ENCODE results near the gene EZH1.
A peak's percentile ranks its signal among the peaks of the same experiment; 100 is the strongest.

EZH1 gene

DNA sequence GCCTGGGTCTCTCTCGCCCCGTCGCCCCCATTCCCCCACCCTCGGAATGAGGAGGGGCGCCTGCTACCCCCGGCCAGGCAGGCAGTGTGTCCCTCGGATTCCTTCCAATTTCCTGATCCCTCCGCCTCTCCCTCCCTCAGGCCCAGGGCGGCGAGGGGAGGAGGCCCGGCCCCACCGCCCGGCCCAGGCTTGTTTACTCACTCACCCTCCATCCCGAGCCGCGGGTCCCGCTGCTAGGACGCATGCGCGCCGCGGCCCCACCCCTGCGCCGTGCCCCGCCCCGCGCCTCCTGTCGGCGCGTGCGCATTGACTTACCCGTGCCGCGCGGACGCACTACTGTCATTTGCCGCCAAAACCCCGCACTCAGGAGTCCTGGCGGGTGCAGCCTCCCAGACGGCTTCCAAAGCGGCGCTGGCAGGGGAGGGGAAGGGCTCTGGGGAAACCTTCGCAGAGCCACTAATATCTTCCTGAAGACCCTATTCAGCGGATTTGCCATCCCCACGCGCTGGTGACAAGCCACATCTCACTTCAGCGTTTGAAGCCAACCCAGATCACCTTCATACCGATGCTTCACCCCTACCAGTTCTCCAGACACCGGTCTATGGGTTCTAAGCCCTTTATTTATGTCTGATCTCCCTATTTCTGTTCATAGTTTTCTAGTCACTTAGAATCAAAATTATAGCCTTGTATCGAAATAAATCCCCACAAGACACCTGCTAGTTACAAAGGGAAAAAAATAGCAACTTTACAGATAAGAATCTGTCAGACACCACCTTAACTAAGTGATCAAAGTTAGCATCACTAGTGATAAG lies at the start of gene EZH1:
EZH1 (minus strand) TSS at position 235 of the 812 bp plus-strand sequence. CDS start 16,099 bp downstream, outside the sequence.
- DNase-seq (ENCODE audit: low read depth in 2 of 2): peak; percentile 84

DNA sequence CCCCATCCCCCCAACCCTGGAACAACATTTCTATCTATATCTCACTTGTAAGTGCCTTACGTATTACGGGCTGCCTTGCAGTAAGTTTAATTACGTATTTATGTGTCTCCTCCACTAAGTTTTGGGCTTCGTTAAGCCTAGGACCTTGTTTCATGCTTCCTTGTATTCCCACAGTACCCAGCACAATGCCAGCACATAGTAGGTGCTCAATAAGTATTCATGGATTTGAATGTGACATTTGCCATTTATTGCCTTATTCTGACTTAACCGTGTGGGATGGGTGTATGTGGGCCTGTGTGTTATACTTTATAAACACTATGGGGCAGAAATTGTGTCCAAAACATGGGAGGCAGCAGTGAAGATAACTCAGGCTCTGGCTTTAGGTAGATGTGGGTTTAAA lies 47.7 kb upstream of the EZH1 start:
- DNase-seq (ENCODE audit: low read depth in 2 of 2): no peak

DNA sequence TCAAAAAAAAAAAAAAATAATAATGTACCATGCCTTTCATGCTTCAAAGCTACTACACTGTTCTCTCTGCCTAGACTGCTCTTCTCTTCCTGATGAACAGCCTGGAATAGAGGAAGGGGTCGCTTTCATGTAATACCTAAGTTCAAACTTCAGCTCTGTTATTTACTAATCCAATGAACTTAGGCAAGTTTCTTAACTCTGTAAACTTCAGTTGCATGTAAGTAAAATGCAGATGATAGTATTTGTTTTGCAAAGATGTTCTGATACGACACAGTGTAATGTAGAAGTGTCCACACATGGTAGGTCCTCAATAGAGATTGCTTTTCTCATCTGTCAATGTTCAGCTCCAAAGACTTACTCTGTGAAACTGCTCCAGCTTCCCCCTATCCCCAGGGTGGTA lies 47.1 kb upstream of the EZH1 start:
- DNase-seq (ENCODE audit: low read depth in 2 of 2): no peak

DNA sequence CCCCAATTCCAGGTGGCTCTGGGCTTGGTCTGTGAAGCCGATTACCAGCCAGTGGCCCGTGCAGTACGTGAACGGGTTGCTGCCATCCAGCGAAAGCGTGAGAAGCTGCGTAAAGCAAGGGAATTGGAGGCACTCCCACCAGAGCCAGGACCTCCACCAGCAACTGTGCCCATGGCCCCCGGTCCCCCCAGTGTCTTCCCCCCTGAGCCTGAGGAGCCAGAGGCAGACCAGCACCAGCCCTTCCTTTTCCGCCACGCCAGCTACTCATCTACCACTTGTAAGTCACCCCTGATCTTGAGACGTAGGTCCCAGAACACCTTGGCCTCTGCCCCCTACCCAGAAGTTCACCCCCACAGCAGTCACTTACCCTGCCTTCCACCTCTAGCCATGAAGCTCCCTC lies 42.4 kb upstream of the EZH1 start:
- no peak for DNase-seq (ENCODE audit: low read depth in 2 of 2)

DNA sequence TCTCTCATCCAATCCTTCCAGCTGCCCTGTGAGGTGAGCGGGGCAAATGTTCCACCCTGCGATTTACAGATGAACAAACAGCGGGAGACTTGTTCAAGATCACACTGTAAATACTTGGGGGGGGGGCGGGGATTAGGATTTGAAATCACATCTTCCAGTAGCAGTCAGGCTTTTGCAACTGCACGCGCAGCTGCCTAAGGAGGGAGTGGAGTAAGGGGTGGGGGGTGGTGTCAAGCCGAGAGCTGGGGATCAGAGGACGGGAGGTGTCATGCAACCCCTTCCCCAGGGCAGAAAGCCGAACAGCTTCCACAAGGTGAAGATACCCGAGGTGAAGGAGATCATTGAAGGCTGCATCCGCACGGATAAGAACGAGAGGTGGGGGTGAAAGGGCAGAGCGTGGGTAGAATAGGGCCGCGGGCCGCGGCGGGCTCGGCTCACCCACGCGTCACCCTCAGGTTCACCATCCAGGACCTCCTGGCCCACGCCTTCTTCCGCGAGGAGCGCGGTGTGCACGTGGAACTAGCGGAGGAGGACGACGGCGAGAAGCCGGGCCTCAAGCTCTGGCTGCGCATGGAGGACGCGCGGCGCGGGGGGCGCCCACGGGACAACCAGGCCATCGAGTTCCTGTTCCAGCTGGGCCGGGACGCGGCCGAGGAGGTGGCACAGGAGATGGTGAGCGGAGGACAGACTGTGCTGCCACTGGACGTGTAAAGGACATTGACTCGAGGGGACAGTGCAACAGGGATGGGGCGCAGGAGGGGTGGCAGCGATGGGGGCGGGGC lies 40.2 kb upstream of the EZH1 start:
- no peak for DNase-seq (ENCODE audit: low read depth in 2 of 2)

DNA sequence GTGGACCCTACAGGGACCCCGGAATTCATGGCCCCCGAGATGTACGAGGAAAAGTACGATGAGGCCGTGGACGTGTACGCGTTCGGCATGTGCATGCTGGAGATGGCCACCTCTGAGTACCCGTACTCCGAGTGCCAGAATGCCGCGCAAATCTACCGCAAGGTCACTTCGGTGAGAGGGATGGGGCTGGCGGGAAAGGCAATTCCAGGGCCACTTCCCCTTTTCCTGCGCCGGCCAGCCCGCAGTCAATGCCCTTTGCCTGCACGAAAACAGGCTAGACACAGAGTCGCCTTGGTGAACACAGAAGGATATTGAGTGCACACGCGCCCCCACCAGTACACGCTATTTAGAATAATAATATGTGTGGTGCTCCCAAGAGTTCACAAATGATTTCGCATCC lies 39.6 kb upstream of the EZH1 start:
- no peak for DNase-seq (ENCODE audit: low read depth in 2 of 2)

DNA sequence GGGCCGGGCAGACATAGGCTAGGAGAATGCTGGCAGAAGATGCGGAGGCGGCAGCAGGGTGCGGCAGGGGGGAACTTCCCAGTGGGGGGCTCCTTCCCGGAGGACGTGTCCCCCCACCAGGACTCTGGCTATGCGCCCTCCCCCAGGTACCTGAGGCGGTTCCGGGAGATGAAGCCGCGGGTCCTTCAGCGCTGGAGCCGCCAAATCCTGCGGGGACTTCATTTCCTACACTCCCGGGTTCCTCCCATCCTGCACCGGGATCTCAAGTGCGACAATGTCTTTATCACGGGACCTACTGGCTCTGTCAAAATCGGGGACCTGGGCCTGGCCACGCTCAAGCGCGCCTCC lies 38.9 kb upstream of the EZH1 start:
- no peak for DNase-seq (ENCODE audit: low read depth in 2 of 2)

DNA sequence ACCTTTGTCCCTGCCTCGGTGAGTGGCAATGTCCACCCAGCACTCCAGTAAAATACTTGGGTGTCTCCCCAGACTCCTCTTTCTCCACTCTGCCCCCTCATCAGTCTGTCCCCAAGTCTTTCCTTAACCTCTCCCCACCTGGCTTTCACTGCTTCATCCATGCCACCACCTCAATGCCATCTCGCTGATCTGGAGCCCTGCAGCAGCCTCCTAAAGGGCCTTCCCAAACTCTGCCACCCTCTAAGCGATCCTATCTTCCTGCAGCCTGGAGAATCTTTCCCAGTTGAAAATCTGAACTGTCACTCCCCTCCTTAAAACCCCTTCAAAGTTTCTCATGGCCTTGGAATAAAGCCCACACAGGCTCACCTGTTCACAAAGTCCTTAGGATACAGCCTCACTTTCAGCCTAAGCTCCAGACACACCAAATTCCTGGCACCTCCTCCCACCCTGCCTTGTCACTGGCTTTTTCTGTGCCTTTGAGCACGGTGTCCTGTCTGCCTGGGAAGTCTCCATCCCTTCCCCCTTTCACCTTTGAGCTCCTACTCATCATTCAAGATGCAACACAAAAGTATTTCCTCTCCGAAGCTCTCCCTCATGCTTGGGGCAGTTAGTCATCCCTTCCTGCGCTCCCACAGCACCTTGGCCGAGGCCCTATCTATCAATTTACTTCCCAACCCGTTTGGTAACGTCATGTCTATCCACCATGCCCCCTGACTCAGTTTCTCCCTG lies 38.4 kb upstream of the EZH1 start:
- DNase-seq (ENCODE audit: low read depth in 2 of 2): no peak

DNA sequence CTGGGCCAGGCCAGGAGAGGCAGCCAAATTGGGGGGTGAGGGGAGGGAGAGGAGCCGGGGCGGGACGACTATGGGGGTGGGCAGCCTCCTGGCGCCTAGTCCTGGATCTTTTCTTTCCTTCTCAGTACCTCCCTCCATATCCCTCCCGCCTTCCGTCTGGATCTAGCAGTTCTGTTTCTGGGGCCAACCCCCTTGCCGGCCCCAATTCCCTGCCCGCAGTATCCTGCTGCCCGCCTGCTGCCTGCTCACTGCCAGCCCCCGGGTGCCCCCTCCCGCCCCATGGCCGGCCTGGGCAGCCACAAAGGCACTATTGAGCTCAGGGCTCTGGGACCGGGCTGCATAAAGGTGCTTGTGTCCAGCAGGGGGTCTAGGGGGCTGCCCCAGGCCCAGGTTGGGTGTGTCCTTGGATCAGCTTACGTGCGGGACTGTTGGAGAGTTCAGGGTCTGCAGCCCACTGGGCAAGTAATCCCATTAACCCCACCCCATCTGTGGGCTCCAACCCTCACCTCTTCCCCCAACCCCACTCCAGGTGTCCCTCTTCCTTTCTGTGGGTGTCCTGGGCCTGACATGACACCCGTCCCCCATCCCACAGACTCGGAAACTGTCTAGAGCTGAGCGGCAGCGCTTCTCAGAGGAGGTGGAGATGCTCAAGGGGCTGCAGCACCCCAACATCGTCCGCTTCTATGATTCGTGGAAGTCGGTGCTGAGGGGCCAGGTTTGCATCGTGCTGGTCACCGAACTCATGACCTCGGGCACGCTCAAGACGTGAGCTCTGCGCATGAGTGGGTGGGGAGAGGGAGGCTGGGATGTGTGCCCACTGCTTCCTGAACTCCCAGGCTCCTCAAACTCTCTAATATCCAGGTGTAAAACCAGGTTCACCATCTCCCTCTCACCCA lies 37.6 kb upstream of the EZH1 start:
- DNase-seq (ENCODE audit: low read depth in 2 of 2): no peak

DNA sequence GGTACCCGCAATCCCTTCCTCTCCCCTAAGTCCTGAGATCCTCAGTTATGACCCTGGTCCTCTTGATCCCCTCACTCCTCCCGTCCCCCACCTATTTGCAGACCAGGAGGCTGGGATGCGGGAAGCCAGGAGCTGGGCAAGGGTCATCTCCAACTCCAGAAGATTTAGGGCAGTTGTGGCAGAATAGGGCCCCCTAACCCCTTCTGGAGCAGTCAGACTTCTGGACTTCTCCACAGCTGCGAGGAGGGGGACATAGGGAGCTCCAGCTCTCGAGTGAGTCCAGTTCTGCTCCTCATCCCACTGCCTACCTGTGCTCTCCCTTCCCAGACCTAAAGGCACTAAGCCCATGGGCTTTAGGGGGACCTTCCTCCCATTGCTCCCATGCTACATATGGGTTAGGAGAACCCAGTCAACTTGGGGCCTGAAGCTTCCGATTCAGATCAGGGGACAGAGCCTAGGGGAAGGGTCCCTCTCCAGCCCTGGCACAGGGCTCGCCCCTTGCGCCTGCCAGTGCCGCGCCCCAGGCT lies 36.9 kb upstream of the EZH1 start:
- no peak for DNase-seq (ENCODE audit: low read depth in 2 of 2)

DNA sequence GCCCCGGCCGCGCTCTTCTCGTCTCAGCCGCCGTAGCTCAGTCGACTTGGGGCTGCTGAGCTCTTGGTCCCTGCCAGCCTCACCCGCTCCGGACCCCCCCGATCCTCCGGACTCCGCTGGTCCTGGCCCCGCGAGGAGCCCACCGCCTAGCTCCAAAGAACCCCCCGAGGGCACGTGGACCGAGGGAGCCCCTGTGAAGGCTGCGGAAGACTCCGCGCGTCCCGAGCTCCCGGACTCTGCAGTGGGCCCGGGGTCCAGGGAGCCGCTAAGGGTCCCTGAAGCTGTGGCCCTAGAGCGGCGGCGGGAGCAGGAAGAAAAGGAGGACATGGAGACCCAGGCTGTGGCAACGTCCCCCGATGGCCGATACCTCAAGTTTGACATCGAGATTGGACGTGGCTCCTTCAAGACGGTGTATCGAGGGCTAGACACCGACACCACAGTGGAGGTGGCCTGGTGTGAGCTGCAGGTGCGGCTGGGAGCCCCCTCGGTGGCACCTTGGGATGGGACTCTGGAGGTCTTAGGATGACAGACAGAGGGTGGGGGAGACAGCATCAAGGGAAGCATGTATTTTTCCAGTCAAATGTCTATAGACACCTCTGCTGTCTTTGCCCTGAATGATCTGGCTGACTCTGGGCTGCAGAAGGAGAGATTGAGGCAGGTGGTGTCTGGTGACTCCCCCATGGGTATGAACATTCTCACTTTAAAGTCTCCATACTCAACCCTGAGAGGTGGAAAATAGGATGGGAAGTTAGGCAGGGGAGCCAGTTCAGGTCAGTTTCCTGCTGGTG lies 36.2 kb upstream of the EZH1 start:
- DNase-seq (ENCODE audit: low read depth in 2 of 2): no peak

DNA sequence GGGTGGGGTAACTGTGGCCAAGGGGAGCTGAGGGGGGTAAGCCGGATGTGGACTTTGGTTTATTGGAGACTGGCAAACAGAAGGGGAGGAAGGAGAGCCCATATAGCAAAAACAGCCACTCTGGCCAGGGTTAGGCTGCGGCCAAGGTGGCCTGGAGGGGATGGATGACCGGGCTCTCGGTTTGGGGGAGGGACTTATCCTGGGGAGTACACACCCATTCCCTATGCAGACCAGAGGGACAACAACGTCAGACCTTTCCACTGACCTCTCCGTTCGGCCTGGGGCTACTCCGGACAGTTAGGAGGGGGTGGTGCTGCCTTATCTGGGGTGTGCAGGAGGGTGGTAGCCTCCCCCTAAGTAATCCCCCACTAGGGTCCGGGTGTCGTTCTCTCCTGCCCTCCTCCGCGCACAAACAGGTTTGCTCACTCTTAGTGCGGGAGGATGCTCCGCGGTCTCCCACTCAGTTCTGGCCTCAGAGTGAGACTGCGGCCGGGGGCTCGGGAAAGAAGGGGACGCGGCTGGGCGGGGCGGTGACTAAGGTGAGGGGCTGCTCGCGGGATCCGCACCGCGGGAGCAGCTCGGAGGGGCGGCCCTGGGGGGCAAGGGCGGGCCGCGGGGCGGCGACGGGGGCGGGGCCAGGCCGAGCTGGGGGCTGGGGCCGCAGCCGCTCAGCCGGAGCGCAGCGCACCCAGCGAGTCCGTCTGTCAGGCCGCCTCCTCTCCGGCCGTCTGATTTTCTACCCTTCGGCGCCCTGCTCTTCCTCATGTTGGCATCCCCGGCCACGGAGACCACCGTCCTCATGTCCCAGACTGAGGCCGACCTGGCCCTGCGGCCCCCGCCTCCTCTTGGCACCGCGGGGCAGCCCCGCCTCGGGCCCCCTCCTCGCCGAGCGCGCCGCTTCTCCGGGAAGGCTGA lies 35.4 kb upstream of the EZH1 start, which contains the start of gene WNK4:
WNK4 (plus strand) TSS at position 675 of the 915 bp plus-strand sequence; CDS start at position 764, 89 bp downstream.
- no peak for DNase-seq (ENCODE audit: low read depth in 2 of 2)

DNA sequence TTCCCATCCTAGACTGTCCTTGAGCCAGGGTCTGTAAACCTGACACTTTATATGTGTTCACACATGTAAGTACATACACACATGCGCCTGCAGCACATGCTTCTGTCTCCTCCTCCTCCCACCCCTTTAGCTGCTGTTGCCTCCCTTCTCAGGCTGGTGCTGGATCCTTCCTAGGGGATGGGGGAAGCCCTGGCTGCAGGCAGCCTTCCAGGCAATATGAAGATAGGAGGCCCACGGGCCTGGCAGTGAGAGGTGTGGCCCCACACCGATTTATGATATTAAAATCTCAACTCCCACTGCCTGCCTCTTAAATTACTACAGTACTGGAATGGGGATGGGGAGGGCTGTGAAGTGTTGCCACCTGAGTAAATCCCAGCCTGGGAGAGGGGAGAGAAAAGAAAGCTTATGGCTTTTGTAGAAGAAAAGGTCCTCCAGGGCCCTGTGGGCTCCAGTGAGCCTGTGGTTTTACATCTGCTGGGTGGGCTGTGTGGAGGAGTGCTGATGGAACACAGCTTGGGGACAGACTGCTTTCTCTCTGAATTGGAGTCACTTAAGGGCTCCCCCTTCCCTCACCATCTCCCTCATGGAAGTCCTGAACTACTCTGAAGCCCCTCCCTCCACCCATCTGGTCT lies 34.6 kb upstream of the EZH1 start:
- no peak for DNase-seq (ENCODE audit: low read depth in 2 of 2)

DNA sequence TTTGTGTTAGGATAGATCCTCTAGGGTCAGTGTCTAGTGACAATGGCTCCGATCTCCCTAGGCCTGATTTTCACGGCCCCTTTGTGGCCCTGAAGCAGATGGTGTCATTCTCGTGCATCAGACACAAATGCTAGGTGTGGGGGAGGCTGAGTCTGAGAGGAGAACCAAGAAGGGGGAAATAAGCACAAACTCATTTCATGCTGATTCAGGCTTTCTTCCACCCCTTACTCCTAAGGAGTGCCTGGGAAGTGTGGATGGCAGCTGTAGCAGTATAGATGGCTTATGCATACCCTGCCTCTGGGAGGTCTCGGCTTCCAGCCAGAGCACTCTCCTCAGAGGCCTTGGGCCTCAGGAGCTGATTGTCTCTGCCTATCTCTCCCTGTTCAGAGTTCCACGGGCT lies 33.7 kb upstream of the EZH1 start:
- no peak for DNase-seq (ENCODE audit: low read depth in 2 of 2)

DNA sequence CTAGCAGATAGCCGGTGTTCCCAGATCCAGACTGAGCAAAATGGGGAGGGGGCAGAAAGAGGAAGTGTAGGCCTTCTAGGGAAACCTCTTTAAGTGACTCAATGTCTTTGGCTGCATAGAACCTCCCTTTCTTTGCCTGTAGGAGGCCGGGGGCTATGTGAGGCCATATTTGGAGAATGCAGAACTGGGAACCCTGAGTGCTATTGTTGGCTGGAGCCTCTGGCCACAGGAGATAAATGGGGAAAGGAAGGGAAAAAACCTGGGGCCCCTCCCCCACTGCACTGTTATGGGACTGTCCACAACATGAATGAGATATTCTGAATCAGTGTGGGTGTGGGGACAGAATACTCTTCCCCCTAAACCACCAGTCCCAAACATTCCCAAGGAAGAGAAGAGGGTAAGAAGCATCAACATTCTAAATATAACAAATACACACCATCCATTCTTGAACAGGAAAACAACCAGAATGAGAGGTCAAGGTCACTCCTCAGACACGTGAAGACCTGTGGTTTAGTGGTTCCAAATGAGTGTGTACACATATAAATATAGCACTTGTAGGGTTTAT lies 30.8 kb upstream of the EZH1 start:
- no peak for DNase-seq (ENCODE audit: low read depth in 2 of 2)

DNA sequence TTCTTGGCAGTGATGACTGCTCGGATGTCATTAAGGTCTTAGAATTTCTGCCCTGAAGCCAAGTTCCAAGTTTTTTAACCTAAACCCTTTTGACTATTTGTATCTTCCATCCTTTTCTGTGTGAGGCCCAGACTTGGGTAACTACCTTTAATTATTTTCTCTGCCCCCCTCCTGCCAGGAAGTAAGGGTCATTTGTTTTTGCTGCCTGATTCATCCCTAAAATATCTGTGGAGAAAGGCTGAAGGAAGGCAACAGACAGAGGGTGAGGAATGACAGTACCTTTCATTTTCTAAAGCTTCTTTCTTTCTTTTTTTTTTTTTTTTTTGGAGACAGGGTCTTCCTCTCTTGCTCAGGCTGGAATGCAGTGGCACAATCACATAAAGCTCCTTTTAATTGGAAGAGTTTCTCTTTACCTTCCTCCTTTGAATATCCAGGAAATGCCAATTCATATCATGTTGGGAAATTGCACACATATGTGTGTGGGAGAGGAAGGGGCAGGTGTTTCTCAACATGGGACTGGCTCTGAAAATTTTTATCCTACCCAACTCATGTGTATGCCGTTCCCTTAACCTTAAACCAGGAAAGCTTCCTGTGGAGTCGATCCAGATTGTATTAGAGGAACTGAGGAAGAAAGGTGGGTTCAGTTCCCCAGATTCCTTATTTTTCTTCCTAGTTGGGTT lies 29.4 kb upstream of the EZH1 start:
- no peak for DNase-seq (ENCODE audit: low read depth in 2 of 2)

DNA sequence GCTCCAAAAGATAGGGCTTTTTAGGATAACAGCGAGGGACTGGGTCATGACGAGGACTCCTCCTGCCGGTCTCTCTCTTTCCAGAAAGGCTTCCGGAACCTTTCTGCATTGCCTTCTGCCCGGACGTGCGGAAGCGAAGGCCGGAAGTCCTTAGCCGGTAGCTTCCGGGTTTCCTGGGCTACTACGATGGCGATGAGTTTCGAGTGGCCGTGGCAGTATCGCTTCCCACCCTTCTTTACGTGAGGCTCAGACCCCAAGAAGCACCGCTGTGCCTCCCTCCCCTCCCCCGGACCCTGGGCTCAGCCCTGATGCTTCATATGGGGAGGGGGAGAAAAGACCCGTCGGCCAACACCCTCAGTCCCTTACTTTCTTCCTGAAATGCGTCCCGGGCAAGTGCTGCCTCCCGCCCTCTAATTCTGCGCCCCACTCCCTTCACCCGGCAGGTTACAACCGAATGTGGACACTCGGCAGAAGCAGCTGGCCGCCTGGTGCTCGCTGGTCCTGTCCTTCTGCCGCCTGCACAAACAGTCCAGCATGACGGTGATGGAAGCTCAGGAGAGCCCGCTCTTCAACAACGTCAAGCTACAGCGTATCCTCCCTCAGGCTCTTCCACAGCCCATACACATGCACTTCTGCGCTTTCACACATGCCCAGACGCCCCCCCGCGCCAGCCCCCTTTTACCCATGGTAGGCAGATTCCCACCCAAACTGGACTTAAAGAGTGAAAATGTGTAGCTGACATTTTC lies 28.6 kb upstream of the EZH1 start, which contains the start of gene VPS25:
VPS25 (plus strand) TSS at position 160 of the 746 bp plus-strand sequence; CDS start at position 187, 27 bp downstream.
- peak; percentile 56 for DNase-seq (ENCODE audit: low read depth in 2 of 2)

Measured in activated CD4-positive, alpha-beta T cell treated with anti-CD3 and anti-CD28 coated beads for 24 hours (primary cell).